ENCODE measurements around the gene CDHR1.

CDHR1 gene

GRCh38 chr10:84247496-84247895 lies 53.2 kb downstream of the CDHR1 start:
- no peak for TF ChIP-seq CTCF (conservative IDR thresholded peaks at IDR 0.05; ENCODE audit: low read depth, low read length)
- DNase-seq (ENCODE audit: low read depth), result no peak
- H3K4me3 ChIP-seq (ENCODE audit: low read depth, low read length), result no peak overlapping the region

- no peak for TF ChIP-seq CTCF (conservative IDR thresholded peaks at IDR 0.05; ENCODE audit: low read depth, low read length)
- no peak overlapping the region for H3K4me3 ChIP-seq (ENCODE audit: low read depth, low read length)
- DNase-seq (ENCODE audit: low read depth), result no peak
These were observed 54.5 kb downstream of the CDHR1 start for GRCh38 chr10:84248794-84249193.

GRCh38 chr10:84254552-84255478 lies 60.5 kb downstream of the CDHR1 start:
- TF ChIP-seq CTCF (conservative IDR thresholded peaks at IDR 0.05; ENCODE audit: low read depth, low read length), result no peak
- no peak overlapping the region for H3K4me3 ChIP-seq (ENCODE audit: low read depth, low read length)
- DNase-seq (ENCODE audit: low read depth), result no peak

- peak; percentile 69 for DNase-seq (ENCODE audit: low read depth)
- H3K4me3 ChIP-seq (ENCODE audit: low read depth, low read length), result no peak overlapping the region
- TF ChIP-seq CTCF (conservative IDR thresholded peaks at IDR 0.05; ENCODE audit: low read depth, low read length), result peak; percentile 84
These were observed 62.4 kb downstream of the CDHR1 start for GRCh38 chr10:84256510-84257342.

- H3K4me3 ChIP-seq (ENCODE audit: low read depth, low read length), result no peak overlapping the region
- TF ChIP-seq CTCF (conservative IDR thresholded peaks at IDR 0.05; ENCODE audit: low read depth, low read length), result no peak
- DNase-seq (ENCODE audit: low read depth), result no peak
These were observed 63.1 kb downstream of the CDHR1 start for GRCh38 chr10:84257343-84258020.

GRCh38 chr10:84258034-84258695 lies 63.8 kb downstream of the CDHR1 start:
- DNase-seq (ENCODE audit: low read depth), result no peak
- no peak for TF ChIP-seq CTCF (conservative IDR thresholded peaks at IDR 0.05; ENCODE audit: low read depth, low read length)
- no peak overlapping the region for H3K4me3 ChIP-seq (ENCODE audit: low read depth, low read length)

Measured in choroid plexus epithelial cell (primary cell).